IMR-90 (cell line): ENCODE data around the gene PHPT1. TPM values are rescaled to one million over a fixed set of nuclear protein-coding genes. Genes with fewer than 3 reads are reported as not detected.
"Not testable (repeated sequence)": the region's sequence is repeated elsewhere in the genome, so short reads cannot be mapped to it uniquely, and the experiment has no call there.

ENCODE experiments used
- ATAC-seq: fragments of 200-7000 bp; cut with Tn5 transposase; 2 replicates; pipeline ENCODE4 v1.9.1; 2020; ENCODE audit warnings: low read depth, mild to moderate bottlenecking, moderate library complexity
- BruUV-seq: library from RNA; stranded (reverse); fragments of 400-500 nt; replicated peaks from 2 replicates; lab custom pipeline; 2021; lab: Mats Ljungman, UMichigan
- CTCF ChIA-PET: fragments of 300-600 bp; formaldehyde crosslinking; extraction: SDS; loops from one replicate; lab custom pipeline; 2021; ENCODE audit warnings: antibody characterized with exemption; lab: Yijun Ruan, JAX
- POLR2A ChIA-PET: fragments of 300-600 bp; sonication (Branson Sonifier 250); formaldehyde crosslinking; loops from one replicate; lab custom pipeline; 2022; ENCODE audit warnings: antibody characterized with exemption; ENCODE audit not compliant: unreplicated experiment; lab: Charles Lee
- DNase-seq: peaks from one replicate; pipeline ENCODE4 v3.0.0; 2013
- H2AFZ ChIP-seq: replicated peaks from 2 replicates; pipeline ENCODE3; 2013; ENCODE audit warnings: low read length, mild to moderate bottlenecking; ENCODE audit not compliant: poor library complexity
- H2AK5ac ChIP-seq: 2 replicates; pipeline ENCODE4 v1.6.1; 2013; ENCODE audit warnings: low read depth, low read length, inconsistent platforms
- H2AK9ac ChIP-seq: replicated peaks from 2 replicates; pipeline ENCODE3; 2013; ENCODE audit warnings: mild to moderate bottlenecking, low read depth, low read length, moderate library complexity; ENCODE audit not compliant: poor library complexity
- H2BK120ac ChIP-seq: 2 replicates; pipeline ENCODE4 v1.6.1; 2013; ENCODE audit warnings: low read depth, low read length, inconsistent platforms
- H2BK15ac ChIP-seq: 3 replicates; pipeline ENCODE4 v1.6.1; 2013; ENCODE audit warnings: low read depth, low read length, inconsistent platforms
- H2BK20ac ChIP-seq: 2 replicates; pipeline ENCODE4 v1.6.1; 2013; ENCODE audit warnings: low read depth, mild to moderate bottlenecking, inconsistent platforms, low read length, moderate library complexity
- H2BK5ac ChIP-seq: 2 replicates; pipeline ENCODE4 v1.6.1; 2013; ENCODE audit warnings: mild to moderate bottlenecking, low read depth, low read length, inconsistent platforms; ENCODE audit not compliant: poor library complexity, severe bottlenecking
- H3K14ac ChIP-seq: replicated peaks from 2 replicates; pipeline ENCODE4 v1.6.1; 2013; ENCODE audit warnings: low read depth, low read length, inconsistent platforms
- H3K18ac ChIP-seq: 2 replicates; pipeline ENCODE4 v1.6.1; 2013; ENCODE audit warnings: low read depth, low read length, control low read depth
- H3K23ac ChIP-seq: 2 replicates; pipeline ENCODE4 v1.6.1; 2013; ENCODE audit warnings: low read depth, low read length, inconsistent platforms
- H3K27ac ChIP-seq: 2 replicates; pipeline ENCODE4 v1.5.1; 2013; ENCODE audit warnings: mild to moderate bottlenecking, control low read depth, low read length; ENCODE audit not compliant: insufficient read depth
- H3K27me3 ChIP-seq: 2 replicates; pipeline ENCODE4 v1.6.1; 2013; ENCODE audit warnings: low read length; ENCODE audit not compliant: control insufficient read depth, insufficient read depth
- H3K36me3 ChIP-seq: 2 replicates; pipeline ENCODE4 v1.6.1; 2013; ENCODE audit warnings: low read length, mixed read lengths; ENCODE audit not compliant: control insufficient read depth, insufficient read depth
- H3K4ac ChIP-seq: 2 replicates; pipeline ENCODE4 v1.6.1; 2013; ENCODE audit warnings: low read depth, low read length, inconsistent platforms
- H3K4me1 ChIP-seq: 2 replicates; pipeline ENCODE4 v1.6.1; 2013; ENCODE audit warnings: low read length, mixed read lengths; ENCODE audit not compliant: control insufficient read depth, insufficient read depth
- H3K4me2 ChIP-seq: 2 replicates; pipeline ENCODE4 v1.6.1; 2013; ENCODE audit warnings: low read depth, mild to moderate bottlenecking, control low read depth, low read length, moderate library complexity
- H3K4me3 ChIP-seq: 2 replicates; pipeline ENCODE4 v1.5.1; 2013; ENCODE audit warnings: low read depth, mild to moderate bottlenecking, control low read depth, low read length, moderate library complexity; ENCODE audit not compliant: insufficient read depth
- H3K56ac ChIP-seq: 2 replicates; pipeline ENCODE4 v1.6.1; 2013; ENCODE audit warnings: low read length, inconsistent platforms; ENCODE audit not compliant: insufficient read depth; ENCODE audit errors: extremely low read depth
- H3K79me1 ChIP-seq, 2 experiments: 2 replicates each; pipeline ENCODE4 v1.6.1; 2013; ENCODE audit warnings: low read length in 2 of 2, inconsistent platforms in 1 of 2, low read depth in 1 of 2
- H3K9ac ChIP-seq: 2 replicates; pipeline ENCODE4 v1.6.1; 2013; ENCODE audit warnings: low read depth, low read length, control low read depth
- H3K9me1 ChIP-seq: 2 replicates; pipeline ENCODE4 v1.6.1; 2013; ENCODE audit warnings: low read length, inconsistent platforms; ENCODE audit not compliant: insufficient read depth
- H3K9me3 ChIP-seq: 2 replicates; pipeline ENCODE4 v1.6.1; 2013; ENCODE audit warnings: low read length; ENCODE audit not compliant: control insufficient read depth, insufficient read depth
- H4K20me1 ChIP-seq: 2 replicates; pipeline ENCODE4 v1.6.1; 2013; ENCODE audit warnings: low read length, inconsistent platforms; ENCODE audit not compliant: insufficient read depth
- H4K5ac ChIP-seq: 2 replicates; pipeline ENCODE4 v1.6.1; 2013; ENCODE audit warnings: mild to moderate bottlenecking, low read depth, low read length, control low read depth
- H4K8ac ChIP-seq, 2 experiments: 2 replicates each; pipeline ENCODE4 v1.6.1; 2013; ENCODE audit warnings: low read depth in 2 of 2, low read length in 2 of 2, control low read depth in 1 of 2, inconsistent platforms in 1 of 2
- H4K91ac ChIP-seq: 2 replicates; pipeline ENCODE4 v1.6.1; 2013; ENCODE audit warnings: low read depth, low read length, inconsistent platforms; ENCODE audit not compliant: insufficient read depth
- MAZ ChIP-seq: IDR thresholded peaks from 2 replicates; pipeline ENCODE4 v1.6.1; 2012; ENCODE audit warnings: low read depth, mild to moderate bottlenecking, low read length, improper control_type of control experiment, moderate library complexity, borderline replicate concordance
- RAD21 ChIP-seq: IDR thresholded peaks from 2 replicates; pipeline ENCODE4 v1.6.1; 2012; ENCODE audit warnings: low read length, improper control_type of control experiment
- WGBS, 2 experiments: methylation state at CpG; one replicate each; pipeline versions ENCODE4 v1.1.5 to v1.1.7; 2013; ENCODE audit warnings: missing lambda C conversion rate in 2 of 2; ENCODE audit not compliant: insufficient read length in 1 of 2; ENCODE audit errors: extremely low coverage in 2 of 2; 5-methylcytosine and 5-hydroxymethylcytosine counted together
- dilution Hi-C: fragments of 300-500 bp; cut with HindIII; formaldehyde crosslinking; loops from one replicate; pipeline ENCODE4 v1.14.3; 2018; ENCODE audit warnings: low sequenced_read_pairs; ENCODE audit not compliant: unreplicated experiment
- in situ Hi-C: fragments of 300-500 bp; cut with MboI; formaldehyde crosslinking; loops from 3 replicates; pipeline ENCODE4 v1.14.3; 2019; ENCODE audit warnings: low sequenced_read_pairs, inconsistent platforms, mixed read lengths
- intact Hi-C: fragments of 100-400 bp; cut with micrococcal nuclease; formaldehyde crosslinking; loops from 2 replicates; pipeline ENCODE4 v1.10.0; 2022
- polyA plus RNA-seq, 3 experiments: library from polyadenylated mRNA; depleted of rRNA; stranded (reverse); fragments of >200 nt; gene quantifications; 2 replicates each; pipeline ENCODE4 v1.2.3, GENCODE V29; 2012; ENCODE audit warnings: low replicate concordance in 1 of 3
- total RNA-seq: library from RNA; depleted of rRNA; stranded (reverse); fragments of >200 nt; gene quantifications from 2 replicates; pipeline ENCODE4 v1.2.3, GENCODE V29; 2012

The PHPT1 gene
- total and polyA plus RNA-seq, 2 of the 4 experiments (the other 2 are of a cell fraction), result 79.8 to 214 TPM

DNA sequence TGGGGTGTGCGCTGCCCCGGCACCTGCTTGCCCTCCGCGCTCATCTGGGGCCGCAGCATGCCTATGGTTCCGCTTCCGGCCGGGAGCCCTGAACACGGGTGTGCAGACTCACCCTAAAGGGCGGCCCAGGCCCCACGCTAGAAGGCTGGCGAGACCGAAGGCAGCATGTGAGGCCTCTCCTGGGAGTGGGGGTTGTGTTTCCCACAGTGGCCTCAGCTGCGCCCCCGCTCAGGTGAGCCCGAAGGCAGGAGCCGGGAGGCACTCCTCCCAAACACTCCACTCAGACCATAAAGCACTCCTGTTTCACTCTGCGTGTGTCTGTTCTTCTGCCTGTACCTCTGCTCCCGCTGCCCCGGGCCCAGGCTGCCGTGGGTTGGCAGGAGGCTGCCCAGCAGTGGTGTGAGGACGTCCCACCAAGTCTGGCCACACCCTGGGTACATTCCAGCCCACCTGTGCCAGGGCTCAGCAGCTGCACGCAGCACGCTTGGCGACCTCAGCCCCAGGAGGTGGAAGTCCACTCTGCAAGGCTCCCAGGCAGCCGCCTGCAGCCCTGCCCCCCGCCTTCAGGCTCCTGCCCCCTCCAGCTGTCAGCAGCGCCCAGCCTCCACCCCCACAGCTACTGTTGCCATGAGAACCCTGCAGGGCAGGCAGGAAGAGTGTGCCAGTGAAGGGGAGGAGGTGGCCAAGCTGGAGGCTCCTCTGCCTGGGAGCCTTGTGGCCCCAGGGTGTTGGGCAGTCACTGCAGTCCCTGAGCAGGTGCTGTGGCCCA lies 8.1 kb upstream of the PHPT1 start:
- H3K36me3 ChIP-seq, result peaks cover 11% of the 10 kb centered on the region
- CTCF ChIA-PET, result no interaction called here
- dilution Hi-C loops, result no loop called here

DNA sequence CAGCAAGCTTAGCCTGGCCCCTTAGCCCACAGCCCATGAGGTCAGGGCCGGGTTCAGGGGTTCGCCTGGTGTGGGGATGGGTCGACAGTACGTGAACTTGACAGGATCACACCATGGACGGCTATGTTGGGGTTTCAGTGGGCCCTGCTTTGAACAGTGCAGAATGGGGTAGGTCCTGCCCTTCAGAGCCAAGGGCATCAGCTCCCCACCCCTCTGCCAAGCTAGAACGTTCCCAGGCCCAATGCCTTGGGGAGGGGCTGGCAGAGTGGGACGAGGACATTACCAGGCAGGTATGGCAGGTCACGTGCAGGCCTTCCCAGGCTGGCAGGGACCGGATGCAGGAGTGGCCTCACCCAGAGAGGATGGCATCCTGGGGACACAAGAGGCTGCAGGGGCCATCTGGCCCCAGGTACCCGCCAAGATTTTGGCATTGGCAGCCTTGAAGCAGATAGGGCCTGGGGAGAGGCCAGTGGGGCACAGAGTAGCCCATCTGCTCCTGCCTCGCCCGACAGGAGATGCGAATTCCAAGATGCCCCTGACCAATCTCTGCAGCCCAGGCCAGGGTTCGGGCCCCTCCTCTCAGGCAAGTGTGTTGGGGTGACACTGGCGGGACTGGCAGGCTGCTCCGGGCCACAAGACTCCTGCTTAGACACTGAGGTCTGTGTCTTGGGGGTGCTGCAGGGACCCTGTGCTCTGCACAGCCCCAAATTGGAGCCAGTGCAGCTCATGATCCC lies 7.4 kb upstream of the PHPT1 start:
- H4K5ac ChIP-seq, DNase-seq, H4K91ac ChIP-seq, H2BK20ac ChIP-seq, H2AFZ ChIP-seq, H3K56ac ChIP-seq, BruUV-seq, H2BK15ac ChIP-seq, H3K4ac ChIP-seq, H3K27ac ChIP-seq, H3K9me3 ChIP-seq, H2BK5ac ChIP-seq, H3K4me1 ChIP-seq, ATAC-seq, H3K23ac ChIP-seq, H3K79me1 ChIP-seq, H2AK9ac ChIP-seq, H3K9ac ChIP-seq, H3K4me2 ChIP-seq, H4K8ac ChIP-seq, H3K4me3 ChIP-seq, in situ Hi-C loops, intact Hi-C loops, dilution Hi-C loops, H3K18ac ChIP-seq, H3K9me1 ChIP-seq: not testable (repeated sequence)
- WGBS, 2 experiments, result no CpG with 5 or more reads among the region's 16 CpGs
- Histone ChIP-seq H3K36me3 (peaks cover 11% of the 10 kb centered on the region), H3K27me3 (peaks cover 19% of the 10 kb centered on the region), H4K20me1 (peaks cover 25% of the 10 kb centered on the region), H2BK120ac (0 out of 2 replicates have a peak overlapping the region, but pooled peaks have one; percentile 1), H3K14ac (peak overlapping the region; percentile 32), H2AK5ac (peak overlapping the region; percentile 50; the same call in 1 of the 2 replicates)
- ChIA-PET CTCF (interaction anchor here (0.7 kb wide), 1 partner anchor 35 kb away, joined by 3 read pairs; no protein-coding TSS in a partner anchor), POLR2A (interaction anchor here (0.6 to 0.9 kb wide), 2 partner anchors 30 to 433 kb away, joined by 4 to 6 read pairs; no protein-coding TSS in a partner anchor)

More for the DNA sequence above, 8.1 kb upstream of the PHPT1 start:
- Histone ChIP-seq H2AK5ac (peak overlapping the region; percentile 39), H3K4me1 (peaks cover 9% of the 10 kb centered on the region), H3K79me1 (peaks cover 0 to 6% of the 10 kb centered on the region in 2 experiments; a peak in 1 of 4 replicates), H3K23ac (no peak overlapping the region), H4K91ac (no peak overlapping the region), H2BK15ac (no peak overlapping the region), H3K14ac (peak overlapping the region; percentile 32; the same call in 1 of the 2 replicates), H3K4ac (no peak overlapping the region), H2BK120ac (0 out of 2 replicates have a peak overlapping the region, but pooled peaks have one; percentile 1), H3K56ac (no peak overlapping the region), H3K27me3 (peaks cover 12% of the 10 kb centered on the region; the same call in 1 of the 2 replicates), H3K18ac (no peak overlapping the region), H2AFZ (no peak overlapping the region), H3K9ac (no peak overlapping the region), H3K27ac (no peak overlapping the region), H3K9me1 (peaks cover 7% of the 10 kb centered on the region; the same call in 1 of the 2 replicates), H3K4me2 (no peak overlapping the region; the same call in 1 of the 2 replicates), H4K20me1 (peaks cover 20% of the 10 kb centered on the region), H3K9me3 (0 out of 2 replicates have a peak, but pooled peaks cover 3% of the 10 kb centered on the region), H2BK20ac (no peak overlapping the region), H4K5ac (no peak overlapping the region), H3K4me3 (no peak overlapping the region), H2BK5ac (peak overlapping the region; percentile 53), H4K8ac (no peak overlapping the region), H2AK9ac (peak overlapping the region; percentile 55)
- in situ Hi-C loops, result no loop called here
- POLR2A ChIA-PET, result interaction anchor here (0.6 to 0.9 kb wide), 2 partner anchors 22 to 29 kb away, joined by 6 read pairs; no protein-coding TSS in a partner anchor
- intact Hi-C loops, result no loop called here
- peak; percentile 62 for DNase-seq
- 89% methylated on average over 9 of the region's 28 CpGs; no CpG with 5 or more reads in 1 of the 2 experiments for WGBS, 2 experiments
- peak; percentile 81; the same call in 1 of the 2 replicates for TF ChIP-seq MAZ
- no peak for TF ChIP-seq RAD21
- no TSS peak for BruUV-seq
- peak; percentile 59 for ATAC-seq
